ENCODE results near the gene HTT-AS.

GRCh38 chr4:3098346-3098745 is 24.0 kb upstream of the HTT-AS start:
- TF ChIP-seq CTCF (IDR thresholded peaks at IDR 0.05; ENCODE audit: low read depth, low read length), result no peak
- no peak for TF ChIP-seq EZH2phosphoT487 (IDR thresholded peaks at IDR 0.05; ENCODE audit: low read depth)
